GM18499 (cell line): ENCODE measurements around the gene HNRNPH1.
A peak's percentile ranks its signal among the peaks of the same experiment; 100 is the strongest.
"Not testable (repeated sequence)": the region's sequence is repeated elsewhere in the genome, so short reads cannot be mapped to it uniquely, and the experiment has no call there.

Source experiments
- ATAC-seq: cut with Tn5 transposase; IDR thresholded peaks from one replicate; pipeline ENCODE4 v1.9.1; 2021; ENCODE audit warnings: moderate number of reproducible peaks; ENCODE audit not compliant: insufficient read depth, unreplicated experiment

HNRNPH1 gene

GRCh38 chr5:179623003-179623905 lies at the start of gene HNRNPH1:
TSS of gene HNRNPH1 (minus strand) at chr5:179623671. CDS start at chr5:179623133, 538 bp downstream.
- ATAC-seq, result peak; percentile 59

- no peak for ATAC-seq
Observed at GRCh38 chr5:179668391-179668790, 44.9 kb upstream of the HNRNPH1 start.

- not testable (repeated sequence) for ATAC-seq
Observed at GRCh38 chr5:179661647-179662046, 38.2 kb upstream of the HNRNPH1 start.

GRCh38 chr5:179658179-179658856 lies 34.8 kb upstream of the HNRNPH1 start:
- not testable (repeated sequence) for ATAC-seq

- ATAC-seq, result not testable (repeated sequence)
Observed at GRCh38 chr5:179657302-179658178, 34.1 kb upstream of the HNRNPH1 start.

GRCh38 chr5:179653135-179653534 lies 29.7 kb upstream of the HNRNPH1 start:
- not testable (repeated sequence) for ATAC-seq

GRCh38 chr5:179650245-179650644 lies 26.8 kb upstream of the HNRNPH1 start:
- ATAC-seq, result not testable (repeated sequence)

- ATAC-seq, result not testable (repeated sequence)
Observed at GRCh38 chr5:179649166-179649703, 25.8 kb upstream of the HNRNPH1 start.

GRCh38 chr5:179648410-179648809 lies 24.9 kb upstream of the HNRNPH1 start:
- ATAC-seq, result no peak

GRCh38 chr5:179644766-179645165 lies 21.3 kb upstream of the HNRNPH1 start:
- not testable (repeated sequence) for ATAC-seq

GRCh38 chr5:179643141-179643920 lies 19.9 kb upstream of the HNRNPH1 start:
- ATAC-seq, result not testable (repeated sequence)

- ATAC-seq, result not testable (repeated sequence)
Observed at GRCh38 chr5:179642626-179643025, 19.2 kb upstream of the HNRNPH1 start.

- ATAC-seq, result not testable (repeated sequence)
Observed at GRCh38 chr5:179641745-179642144, 18.3 kb upstream of the HNRNPH1 start.

- ATAC-seq, result not testable (repeated sequence)
Observed at GRCh38 chr5:179639296-179639695, 15.8 kb upstream of the HNRNPH1 start.

GRCh38 chr5:179634370-179635172 lies 11.1 kb upstream of the HNRNPH1 start:
- ATAC-seq, result peak; percentile 65

GRCh38 chr5:179633501-179634369 lies 10.3 kb upstream of the HNRNPH1 start:
- not testable (repeated sequence) for ATAC-seq

- no peak for ATAC-seq
Observed at GRCh38 chr5:179624841-179625271, 1.4 kb upstream of the HNRNPH1 start.
